ENCODE measurements around the gene USF2. TPM values are rescaled to one million over a fixed set of nuclear protein-coding genes. Genes with fewer than 3 reads are reported as not detected.

The USF2 gene
- total and polyA plus RNA-seq, 2 donors (not counting 1 experiment from before 2014, with no cell fraction given), result 318 to 377 TPM

- H3K4me3 Mint-ChIP-seq, result no peak overlapping the region
- ATAC-seq (ENCODE audit: low read depth) (peak; percentile 95), DNase-seq (peak; percentile 68)
- ChIA-PET CTCF (interaction anchor here (0.8 to 1.9 kb wide), 5 partner anchors 15 to 272 kb away, joined by 3 to 8 read pairs (median 6); no protein-coding TSS in a partner anchor), POLR2A (interaction anchor here (0.5 to 1.0 kb wide), 4 partner anchors 11 to 150 kb away, joined by 3 to 6 read pairs (median 3); partner anchors contain the start of genes FXYD5 and FXYD7)
- Histone ChIP-seq H3K9me3 (ENCODE audit: control extremely low read depth in 1 of 3, control insufficient read depth in 2 of 3, insufficient read depth in 1 of 3, low read length in 2 of 3) (peaks cover 0 to 14% (median 0%) of the 10 kb centered on the region in 3 donors), H3K4me1 (ENCODE audit: control insufficient read depth in 2 of 2, insufficient read depth in 2 of 2, low read length in 2 of 2) (peaks cover 16 to 20% of the 10 kb centered on the region in 2 donors), H3K36me3 (replicated peaks in 1 of 2; ENCODE audit: control extremely low read depth in 1 of 2, control insufficient read depth in 1 of 2, extremely low read depth in 1 of 2, insufficient read depth in 2 of 2, low read length in 1 of 2) (no peaks in the 10 kb centered on the region), H3K4me2 (replicated peaks; ENCODE audit: low read depth, low read length, poor library complexity, severe bottlenecking) (peak overlapping the region; percentile 61), H3K27ac (ENCODE audit: low read length in 2 of 2) (no peak overlapping the region), H3K79me2 (ENCODE audit: control insufficient read depth, insufficient read depth, low read length) (no peaks in the 10 kb centered on the region), H3K4me3 (ENCODE audit: control extremely low read depth in 1 of 5, extremely low read depth in 1 of 5, insufficient read depth in 1 of 5, low read depth in 2 of 5, low read length in 4 of 5) (no peak overlapping the region), H2AFZ (ENCODE audit: insufficient read depth, low read depth, low read length, poor library complexity, severe bottlenecking) (peak overlapping the region; percentile 29), H3K9ac (ENCODE audit: low read length) (no peak overlapping the region), H3K27me3 (replicated peaks in 1 of 4; ENCODE audit: control extremely low read depth in 1 of 4, control insufficient read depth in 3 of 4, insufficient read depth in 4 of 4, low read length in 3 of 4) (no peaks in the 10 kb centered on the region), H4K20me1 (ENCODE audit: control insufficient read depth, insufficient read depth, low read length, poor library complexity, severe bottlenecking) (no peaks in the 10 kb centered on the region)
- peak overlapping the region; percentile 15 for H3K27ac Mint-ChIP-seq
- peaks cover 17% of the 10 kb centered on the region for H3K4me1 Mint-ChIP-seq
- no peaks in the 10 kb centered on the region for H3K9me3 Mint-ChIP-seq (ENCODE audit: insufficient read depth)
- no peak for TF ChIP-seq EZH2 (IDR thresholded peaks at IDR 0.05; ENCODE audit: borderline replicate concordance, insufficient read depth, low read depth, low read length, poor library complexity, severe bottlenecking)
- TF ChIP-seq, protein P1, sequence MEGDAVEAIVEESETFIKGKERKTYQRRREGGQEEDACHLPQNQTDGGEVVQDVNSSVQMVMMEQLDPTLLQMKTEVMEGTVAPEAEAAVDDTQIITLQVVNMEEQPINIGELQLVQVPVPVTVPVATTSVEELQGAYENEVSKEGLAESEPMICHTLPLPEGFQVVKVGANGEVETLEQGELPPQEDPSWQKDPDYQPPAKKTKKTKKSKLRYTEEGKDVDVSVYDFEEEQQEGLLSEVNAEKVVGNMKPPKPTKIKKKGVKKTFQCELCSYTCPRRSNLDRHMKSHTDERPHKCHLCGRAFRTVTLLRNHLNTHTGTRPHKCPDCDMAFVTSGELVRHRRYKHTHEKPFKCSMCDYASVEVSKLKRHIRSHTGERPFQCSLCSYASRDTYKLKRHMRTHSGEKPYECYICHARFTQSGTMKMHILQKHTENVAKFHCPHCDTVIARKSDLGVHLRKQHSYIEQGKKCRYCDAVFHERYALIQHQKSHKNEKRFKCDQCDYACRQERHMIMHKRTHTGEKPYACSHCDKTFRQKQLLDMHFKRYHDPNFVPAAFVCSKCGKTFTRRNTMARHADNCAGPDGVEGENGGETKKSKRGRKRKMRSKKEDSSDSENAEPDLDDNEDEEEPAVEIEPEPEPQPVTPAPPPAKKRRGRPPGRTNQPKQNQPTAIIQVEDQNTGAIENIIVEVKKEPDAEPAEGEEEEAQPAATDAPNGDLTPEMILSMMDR (IDR thresholded peaks at IDR 0.05), result no peak
- intact Hi-C loops (cut with micrococcal nuclease), result no loop called here
- H3K27me3 Mint-ChIP-seq, result peaks cover 3% of the 10 kb centered on the region
- WGBS (ENCODE audit: insufficient coverage), result 85% methylated on average over 34 of the region's 41 CpGs
Measured at GRCh38 chr19:35224681-35225571, 43.8 kb upstream of the USF2 start.

DNA sequence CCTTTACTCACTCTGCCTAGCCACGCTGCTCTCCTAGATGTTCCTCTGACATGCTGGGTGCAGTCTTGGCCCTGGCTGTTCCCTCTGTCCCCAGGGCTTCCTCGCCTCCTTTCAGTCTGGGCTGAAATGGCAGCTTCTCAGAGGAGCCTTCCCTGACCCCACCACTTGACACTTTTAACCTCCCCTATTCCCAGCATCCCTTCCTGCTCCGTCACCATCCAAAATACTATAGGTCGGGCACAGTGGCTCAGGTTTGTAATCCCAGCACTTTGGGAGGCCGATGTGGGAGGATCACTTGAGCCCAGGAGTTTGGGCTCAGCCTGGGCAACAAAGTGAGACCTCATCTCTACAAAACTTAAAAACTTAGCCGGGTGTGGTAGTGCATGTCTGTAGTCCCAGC is 42.8 kb upstream of the USF2 start:
- ChIA-PET CTCF (interaction anchor here (1.1 to 1.9 kb wide), 4 partner anchors 9 to 159 kb away, joined by 3 to 8 read pairs (median 5); no protein-coding TSS in a partner anchor), POLR2A (interaction anchor here (1.2 kb wide), 1 partner anchor 21 kb away, joined by 6 read pairs; no protein-coding TSS in a partner anchor)
- Histone ChIP-seq H2AFZ (ENCODE audit: insufficient read depth, low read depth, low read length, poor library complexity, severe bottlenecking) (no peak overlapping the region), H3K9ac (ENCODE audit: low read length) (no peak overlapping the region), H4K20me1 (ENCODE audit: control insufficient read depth, insufficient read depth, low read length, poor library complexity, severe bottlenecking) (no peaks in the 10 kb centered on the region), H3K27me3 (replicated peaks in 1 of 4; ENCODE audit: control extremely low read depth in 1 of 4, control insufficient read depth in 3 of 4, insufficient read depth in 4 of 4, low read length in 3 of 4) (no peaks in the 10 kb centered on the region), H3K4me1 (ENCODE audit: control insufficient read depth in 2 of 2, insufficient read depth in 2 of 2, low read length in 2 of 2) (peaks cover 16 to 20% of the 10 kb centered on the region in 2 donors), H3K79me2 (ENCODE audit: control insufficient read depth, insufficient read depth, low read length) (no peaks in the 10 kb centered on the region), H3K4me3 (ENCODE audit: control extremely low read depth in 1 of 5, extremely low read depth in 1 of 5, insufficient read depth in 1 of 5, low read depth in 2 of 5, low read length in 4 of 5) (no peak overlapping the region), H3K9me3 (ENCODE audit: control extremely low read depth in 1 of 3, control insufficient read depth in 2 of 3, insufficient read depth in 1 of 3, low read length in 2 of 3) (peaks cover 0 to 14% (median 0%) of the 10 kb centered on the region in 3 donors), H3K27ac (ENCODE audit: low read length in 2 of 2) (no peak overlapping the region), H3K4me2 (replicated peaks; ENCODE audit: low read depth, low read length, poor library complexity, severe bottlenecking) (peak overlapping the region; percentile 61), H3K36me3 (replicated peaks in 1 of 2; ENCODE audit: control extremely low read depth in 1 of 2, control insufficient read depth in 1 of 2, extremely low read depth in 1 of 2, insufficient read depth in 2 of 2, low read length in 1 of 2) (no peaks in the 10 kb centered on the region)
- intact Hi-C loops (cut with micrococcal nuclease), result no loop called here
- Mint-ChIP-seq H3K4me3 (peak overlapping the region; percentile 16), H3K27me3 (peaks cover 3% of the 10 kb centered on the region), H3K9me3 (ENCODE audit: insufficient read depth) (no peaks in the 10 kb centered on the region), H3K27ac (peak overlapping the region; percentile 32), H3K4me1 (peaks cover 17% of the 10 kb centered on the region)
- ATAC-seq (ENCODE audit: low read depth) (no peak), DNase-seq (no peak)
- TF ChIP-seq EZH2 (IDR thresholded peaks at IDR 0.05; ENCODE audit: borderline replicate concordance, insufficient read depth, low read depth, low read length, poor library complexity, severe bottlenecking), result no peak
- TF ChIP-seq, protein P1 (IDR thresholded peaks at IDR 0.05), result no peak
- 98% methylated on average over 4 of the region's 6 CpGs for WGBS (ENCODE audit: insufficient coverage)

Measured in B cell (primary cell).